Measurements from ENCODE around the gene CMTM8.

Gene CMTM8

DNA sequence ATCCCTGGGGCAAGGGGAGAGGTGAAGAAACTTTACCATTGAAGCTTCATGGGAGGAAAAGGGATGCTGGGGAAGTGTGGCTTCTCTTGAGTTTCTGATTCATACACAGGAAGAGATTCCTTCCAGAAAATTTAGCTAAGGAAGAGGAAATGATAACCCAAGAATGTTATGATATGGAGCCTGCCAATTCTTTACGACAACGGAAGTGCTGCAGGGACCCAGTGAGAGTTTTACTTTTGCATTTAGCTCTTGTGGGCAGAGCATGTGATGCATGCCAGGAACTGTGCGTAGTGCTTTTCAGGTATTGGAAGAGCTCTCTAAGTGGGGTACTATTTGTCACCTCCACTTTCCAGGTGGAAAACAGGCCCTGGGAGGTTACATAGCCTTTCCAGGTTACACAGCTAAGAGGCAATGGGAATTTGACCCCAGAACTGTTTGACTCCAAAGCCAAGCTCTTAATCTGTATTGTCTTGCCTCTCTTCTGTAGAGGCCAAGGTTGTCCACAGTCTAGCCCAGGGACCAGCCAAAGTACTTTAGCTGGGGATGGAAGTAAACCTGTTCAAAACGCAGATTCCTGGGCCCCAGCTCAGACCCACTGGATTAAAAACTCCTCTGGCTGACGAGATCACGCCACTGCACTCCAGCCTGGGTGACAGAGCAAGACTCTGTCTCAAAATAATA lies 176.2 kb downstream of the CMTM8 start:
- no peak for DNase-seq

DNA sequence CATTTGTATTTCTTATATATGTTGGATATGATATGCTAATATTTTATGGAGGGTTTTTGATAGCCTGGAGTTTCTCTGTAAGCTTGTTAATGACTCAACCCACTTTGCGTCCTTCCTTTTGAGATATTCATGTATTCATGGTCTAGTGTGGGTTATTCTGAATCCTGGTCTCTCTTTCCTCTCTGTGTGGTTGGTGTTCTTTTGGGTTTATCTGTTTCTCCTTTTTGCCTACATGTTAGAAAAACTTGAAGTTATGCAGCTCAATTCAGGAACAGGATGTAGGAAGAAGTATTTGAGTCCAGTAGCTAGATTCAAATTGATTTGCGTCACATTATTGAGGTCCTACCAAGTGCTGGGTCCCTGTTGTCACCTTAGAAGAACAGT lies 181.3 kb downstream of the CMTM8 start:
- DNase-seq = no peak

Data from NCI-H446 (cell line).